Chondrocyte (in vitro differentiated cells): ENCODE results near the gene ASCL2. TPM values are rescaled to one million over a fixed set of nuclear protein-coding genes. Genes with fewer than 3 reads are reported as not detected.

Experiments used
- DNase-seq: peaks from one replicate; pipeline ENCODE4 v3.0.0; 2021; ENCODE audit warnings: mixed read lengths, low spot score
- H3K27ac Mint-ChIP-seq: one replicate; pipeline ENCODE4 v1.8.0; 2021; ENCODE audit warnings: mild to moderate bottlenecking, moderate library complexity, mixed read lengths; ENCODE audit not compliant: unreplicated experiment
- H3K27me3 Mint-ChIP-seq: 2 replicates; pipeline ENCODE4 v1.8.0; 2021; ENCODE audit warnings: low read depth, mixed read lengths
- H3K36me3 Mint-ChIP-seq: 2 replicates; pipeline ENCODE4 v1.8.0; 2021; ENCODE audit warnings: low read depth, mixed read lengths
- H3K4me1 Mint-ChIP-seq: 2 replicates; pipeline ENCODE4 v1.8.0; 2021; ENCODE audit warnings: low read depth, mild to moderate bottlenecking, mixed read lengths
- H3K4me3 Mint-ChIP-seq: one replicate; pipeline ENCODE4 v1.8.0; 2021; ENCODE audit warnings: mild to moderate bottlenecking, moderate library complexity, mixed read lengths; ENCODE audit not compliant: unreplicated experiment
- H3K9me3 Mint-ChIP-seq: 2 replicates; pipeline ENCODE4 v1.8.0; 2021; ENCODE audit warnings: low read depth, mixed read lengths
- total RNA-seq: library from RNA; stranded (reverse); gene quantifications from 3 replicates; pipeline ENCODE4 v1.2.1, GENCODE V29; 2021
- TF ChIP-seq, protein P1 (sequence below): fragments of 200-600 bp; sonication (generic); IDR thresholded peaks from 2 replicates; pipeline ENCODE4 v1.5.0; 2021; ENCODE audit warnings: antibody characterized with exemption, mild to moderate bottlenecking, moderate library complexity

ASCL2 gene
- total RNA-seq, 1 donor from 2014 or later = not detected

DNA sequence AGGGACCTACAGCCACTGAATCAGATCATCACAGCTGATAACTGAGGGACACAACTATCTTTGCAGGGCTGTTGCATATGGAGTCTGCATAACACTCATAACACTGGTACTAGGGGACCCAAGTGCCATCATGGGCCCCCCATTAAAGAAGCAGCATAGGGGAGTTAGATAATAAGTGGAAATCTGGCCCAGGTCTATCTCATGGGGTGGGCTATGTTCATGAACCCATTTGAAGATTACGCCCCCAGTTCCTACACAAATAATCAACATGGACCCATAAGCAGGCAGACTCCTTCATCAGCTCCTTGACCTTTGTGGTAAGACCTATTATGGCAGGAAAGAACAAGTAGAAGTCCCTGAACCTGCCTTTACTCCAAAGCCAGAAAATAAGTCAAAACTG lies 48.8 kb downstream of the ASCL2 start:
- peaks cover 59% of the 10 kb centered on the region for H3K27me3 Mint-ChIP-seq
- H3K27ac Mint-ChIP-seq = no peak overlapping the region
- TF ChIP-seq, protein P1, sequence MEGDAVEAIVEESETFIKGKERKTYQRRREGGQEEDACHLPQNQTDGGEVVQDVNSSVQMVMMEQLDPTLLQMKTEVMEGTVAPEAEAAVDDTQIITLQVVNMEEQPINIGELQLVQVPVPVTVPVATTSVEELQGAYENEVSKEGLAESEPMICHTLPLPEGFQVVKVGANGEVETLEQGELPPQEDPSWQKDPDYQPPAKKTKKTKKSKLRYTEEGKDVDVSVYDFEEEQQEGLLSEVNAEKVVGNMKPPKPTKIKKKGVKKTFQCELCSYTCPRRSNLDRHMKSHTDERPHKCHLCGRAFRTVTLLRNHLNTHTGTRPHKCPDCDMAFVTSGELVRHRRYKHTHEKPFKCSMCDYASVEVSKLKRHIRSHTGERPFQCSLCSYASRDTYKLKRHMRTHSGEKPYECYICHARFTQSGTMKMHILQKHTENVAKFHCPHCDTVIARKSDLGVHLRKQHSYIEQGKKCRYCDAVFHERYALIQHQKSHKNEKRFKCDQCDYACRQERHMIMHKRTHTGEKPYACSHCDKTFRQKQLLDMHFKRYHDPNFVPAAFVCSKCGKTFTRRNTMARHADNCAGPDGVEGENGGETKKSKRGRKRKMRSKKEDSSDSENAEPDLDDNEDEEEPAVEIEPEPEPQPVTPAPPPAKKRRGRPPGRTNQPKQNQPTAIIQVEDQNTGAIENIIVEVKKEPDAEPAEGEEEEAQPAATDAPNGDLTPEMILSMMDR = no peak
- H3K4me3 Mint-ChIP-seq = no peak overlapping the region
- no peaks in the 10 kb centered on the region for H3K4me1 Mint-ChIP-seq
- peaks cover 23% of the 10 kb centered on the region for H3K9me3 Mint-ChIP-seq
- DNase-seq = no peak
- H3K36me3 Mint-ChIP-seq = peaks cover 5% of the 10 kb centered on the region

GRCh38 chr11:2221024-2221423 lies 49.4 kb downstream of the ASCL2 start:
- peaks cover 5% of the 10 kb centered on the region for H3K36me3 Mint-ChIP-seq
- TF ChIP-seq, protein P1 = no peak
- H3K4me3 Mint-ChIP-seq = no peak overlapping the region
- no peak overlapping the region for H3K27ac Mint-ChIP-seq
- DNase-seq = no peak
- H3K4me1 Mint-ChIP-seq = no peaks in the 10 kb centered on the region
- H3K9me3 Mint-ChIP-seq = peaks cover 23% of the 10 kb centered on the region
- peaks cover 57% of the 10 kb centered on the region for H3K27me3 Mint-ChIP-seq

DNA sequence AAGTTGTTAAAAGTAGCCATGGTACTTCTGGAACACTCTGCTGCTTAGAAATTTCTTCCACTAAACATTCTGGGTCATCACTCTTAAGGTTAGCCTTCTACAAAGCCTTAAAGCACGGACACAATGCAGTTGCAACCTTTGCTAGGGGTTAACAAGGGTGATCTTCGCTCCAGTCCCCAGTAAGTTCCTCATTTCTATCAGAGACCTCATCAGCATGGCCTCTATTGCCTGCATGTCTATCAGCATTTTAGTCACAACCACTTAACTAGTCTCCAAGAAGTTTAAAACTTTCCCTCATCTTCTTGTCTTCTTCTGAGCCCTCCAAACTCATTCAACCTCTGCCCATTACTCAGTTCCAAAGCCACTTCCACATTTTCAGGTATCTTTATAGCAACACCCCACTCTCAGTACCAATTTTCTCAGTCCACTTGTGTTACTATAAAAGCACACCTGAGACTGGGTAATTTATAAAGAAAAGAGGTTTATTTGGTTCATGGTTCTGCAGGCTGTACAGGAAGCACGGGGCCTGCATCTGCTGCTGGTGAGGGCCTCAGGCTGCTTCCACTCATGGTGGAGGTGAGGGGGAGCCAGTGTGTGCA lies 50.1 kb downstream of the ASCL2 start:
- Mint-ChIP-seq H3K36me3 (peaks cover 5% of the 10 kb centered on the region), H3K27me3 (peaks cover 52% of the 10 kb centered on the region), H3K27ac (no peak overlapping the region), H3K9me3 (peaks cover 20% of the 10 kb centered on the region), H3K4me1 (no peaks in the 10 kb centered on the region), H3K4me3 (no peak overlapping the region)
- TF ChIP-seq, protein P1 = no peak
- DNase-seq = no peak

DNA sequence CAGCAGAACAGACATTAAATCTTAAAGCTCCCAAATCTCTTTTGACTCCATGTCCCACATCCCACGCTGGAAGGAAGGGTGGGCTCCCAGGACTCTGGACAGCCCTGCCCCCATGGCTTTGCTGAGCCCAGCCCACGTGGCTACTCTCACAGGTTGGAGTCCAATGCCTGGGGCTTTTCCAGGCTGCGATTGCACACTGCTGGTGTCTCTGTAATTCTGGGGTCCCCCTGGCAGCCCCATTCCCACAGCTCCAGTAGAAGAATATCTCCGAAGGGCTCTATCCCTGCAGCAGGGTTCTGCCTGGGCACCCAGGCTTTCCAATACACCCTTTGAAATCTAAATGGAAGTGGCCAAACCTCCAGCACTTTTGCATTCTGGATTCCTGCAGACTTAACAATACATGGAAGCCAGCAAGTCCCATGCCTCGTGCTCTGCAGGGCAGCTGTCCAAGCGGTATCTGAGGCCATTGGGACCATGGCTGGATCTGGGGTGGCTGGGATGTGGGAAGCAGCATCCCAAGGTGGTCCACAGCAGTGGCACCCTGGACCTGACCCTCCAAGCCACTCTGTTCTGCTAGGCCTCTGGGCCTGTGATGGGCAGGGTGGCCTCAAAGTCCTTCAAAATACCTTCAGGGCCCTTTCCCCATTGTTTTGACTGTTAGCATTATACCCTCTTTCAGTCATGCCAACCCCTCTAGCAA lies 50.9 kb downstream of the ASCL2 start:
- H3K9me3 Mint-ChIP-seq = peaks cover 19% of the 10 kb centered on the region
- DNase-seq = no peak
- no peak overlapping the region for H3K4me3 Mint-ChIP-seq
- TF ChIP-seq, protein P1 = no peak
- peaks cover 49% of the 10 kb centered on the region for H3K27me3 Mint-ChIP-seq
- no peaks in the 10 kb centered on the region for H3K4me1 Mint-ChIP-seq
- H3K27ac Mint-ChIP-seq = no peak overlapping the region
- H3K36me3 Mint-ChIP-seq = peaks cover 2% of the 10 kb centered on the region

Other genes with a start within 250 kb of the ASCL2 start
- 107 to 716 TPM (median 110 TPM) in 3 replicates for gene IGF2, start 131.2 kb downstream of the ASCL2 start, total RNA-seq
- gene INS, start 109.4 kb downstream of the ASCL2 start, total RNA-seq = not detected in 3 replicates
- gene TH, start 98.8 kb downstream of the ASCL2 start, total RNA-seq = not detected in 3 replicates
- not detected in 3 replicates for gene C11orf21, start 31.3 kb upstream of the ASCL2 start, total RNA-seq
- gene TSPAN32, start 31.4 kb upstream of the ASCL2 start, total RNA-seq = not detected in 3 replicates
- 403 to 442 TPM (median 441 TPM) in 3 replicates for gene CD81, start 106.7 kb upstream of the ASCL2 start, total RNA-seq
- gene TSSC4, start 130.2 kb upstream of the ASCL2 start, total RNA-seq = 44.1 to 55.2 TPM (median 52.2 TPM) in 3 replicates
- gene TRPM5, start 173.9 kb upstream of the ASCL2 start, total RNA-seq = not detected in 3 replicates
- 0.41 TPM in 1 of 3 replicates, not detected in the others for gene KCNQ1, start 174.4 kb upstream of the ASCL2 start, total RNA-seq